Left ventricle myocardium superior (tissue), 1 donor: ENCODE results near the gene TUBB2A. TPM values are rescaled to one million over a fixed set of nuclear protein-coding genes. Genes with fewer than 3 reads are reported as not detected.
"Not testable (repeated sequence)": the region's sequence is repeated elsewhere in the genome, so short reads cannot be mapped to it uniquely, and the experiment has no call there.

Experiments used
- ATAC-seq: fragments of 200-7000 bp; cut with Tn5 transposase; one replicate; pipeline ENCODE4 v1.9.1; 2020; ENCODE audit warnings: mild to moderate bottlenecking, moderate library complexity
- DNase-seq: peaks from one replicate; pipeline ENCODE4 v3.0.0-alpha.2; 2020
- intact Hi-C: fragments of 100-400 bp; cut with micrococcal nuclease; formaldehyde crosslinking; loops from one replicate; pipeline ENCODE4 v1.11.0; 2022
- total RNA-seq: library from RNA; stranded (reverse); fragmentation: NEBNext Ultra II Directional; extraction: Animal tissue kit (Norgen Biotek cat#: 25700); gene quantifications from one replicate; pipeline ENCODE4 v1.2.1, GENCODE V29; 2021
- donor health status: DM: no; HTN: yes; CAD: no; lungs with severe emphysema.

TUBB2A gene
- total RNA-seq, 1 donor from 2014 or later: 13.6 TPM

DNA sequence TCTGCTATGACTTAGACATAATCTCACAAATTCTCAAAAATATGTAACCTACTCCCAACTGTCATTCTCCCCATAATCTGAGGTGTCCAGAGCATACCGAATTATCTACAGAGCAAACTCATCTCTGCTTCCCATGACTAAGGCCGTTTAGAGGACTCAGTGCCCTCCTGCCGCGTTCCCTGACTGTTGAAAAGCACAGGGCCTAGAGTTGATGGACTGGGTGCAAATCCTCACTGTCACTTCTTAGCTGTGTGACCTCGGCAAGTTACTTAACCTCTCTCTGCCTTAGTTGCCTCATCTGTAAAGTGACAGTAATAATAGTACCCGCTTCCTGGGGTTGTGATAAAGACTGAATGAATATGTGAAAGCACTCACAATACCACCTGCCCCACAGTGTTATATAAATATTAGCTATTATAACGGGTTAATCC is 4.7 kb upstream of the TUBB2A start:
- DNase-seq (no peak), ATAC-seq (no peak)
- intact Hi-C loops: no loop called here

DNA sequence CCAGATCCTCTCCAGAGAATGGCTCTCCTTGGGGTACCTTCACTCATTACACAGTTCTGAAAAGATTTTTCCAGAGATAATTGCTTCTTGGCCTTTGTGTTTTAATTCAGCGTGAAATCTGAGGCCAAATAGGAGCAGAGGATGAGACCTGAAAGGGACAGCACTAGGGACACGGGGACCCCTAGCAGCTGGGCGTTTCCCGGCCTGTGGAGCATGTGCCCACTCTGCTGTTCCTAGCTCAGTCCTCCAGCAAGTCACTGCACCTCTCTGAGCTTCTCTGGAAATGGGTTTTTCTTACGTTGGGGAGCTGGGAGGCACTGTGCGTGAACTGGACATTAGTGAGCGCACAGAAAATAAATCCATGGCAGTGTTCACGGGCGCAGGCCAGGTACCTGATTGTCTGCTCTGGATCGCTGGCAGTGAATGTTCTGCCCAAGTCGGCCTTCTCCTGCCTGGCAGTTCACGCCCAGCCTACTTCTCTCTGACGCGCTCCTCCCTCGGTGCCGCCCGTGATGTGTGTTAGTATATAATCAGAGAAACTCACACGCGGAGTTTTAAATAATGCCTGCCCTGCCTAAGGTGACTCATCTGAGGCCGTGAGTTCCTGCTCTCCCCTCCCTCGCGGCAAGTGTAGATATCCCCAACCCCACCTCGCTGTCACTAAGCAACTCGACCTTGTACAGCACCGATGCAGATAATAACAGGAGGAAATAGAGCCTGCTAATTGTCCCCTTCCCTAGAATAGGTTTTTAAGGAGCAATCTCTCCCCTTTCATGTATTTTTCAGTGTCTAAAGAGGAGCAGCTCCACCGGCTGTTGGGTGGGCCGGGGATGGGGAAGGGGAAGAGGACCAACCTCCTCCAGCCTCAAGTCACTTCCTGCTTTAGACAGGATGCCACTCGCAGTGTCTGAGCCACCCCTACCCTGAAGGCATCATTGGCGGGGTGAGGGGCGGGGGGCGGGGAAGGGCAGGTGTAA is 2.7 kb upstream of the TUBB2A start:
- intact Hi-C loops: no loop called here
- DNase-seq: no peak
- no peak for ATAC-seq

DNA sequence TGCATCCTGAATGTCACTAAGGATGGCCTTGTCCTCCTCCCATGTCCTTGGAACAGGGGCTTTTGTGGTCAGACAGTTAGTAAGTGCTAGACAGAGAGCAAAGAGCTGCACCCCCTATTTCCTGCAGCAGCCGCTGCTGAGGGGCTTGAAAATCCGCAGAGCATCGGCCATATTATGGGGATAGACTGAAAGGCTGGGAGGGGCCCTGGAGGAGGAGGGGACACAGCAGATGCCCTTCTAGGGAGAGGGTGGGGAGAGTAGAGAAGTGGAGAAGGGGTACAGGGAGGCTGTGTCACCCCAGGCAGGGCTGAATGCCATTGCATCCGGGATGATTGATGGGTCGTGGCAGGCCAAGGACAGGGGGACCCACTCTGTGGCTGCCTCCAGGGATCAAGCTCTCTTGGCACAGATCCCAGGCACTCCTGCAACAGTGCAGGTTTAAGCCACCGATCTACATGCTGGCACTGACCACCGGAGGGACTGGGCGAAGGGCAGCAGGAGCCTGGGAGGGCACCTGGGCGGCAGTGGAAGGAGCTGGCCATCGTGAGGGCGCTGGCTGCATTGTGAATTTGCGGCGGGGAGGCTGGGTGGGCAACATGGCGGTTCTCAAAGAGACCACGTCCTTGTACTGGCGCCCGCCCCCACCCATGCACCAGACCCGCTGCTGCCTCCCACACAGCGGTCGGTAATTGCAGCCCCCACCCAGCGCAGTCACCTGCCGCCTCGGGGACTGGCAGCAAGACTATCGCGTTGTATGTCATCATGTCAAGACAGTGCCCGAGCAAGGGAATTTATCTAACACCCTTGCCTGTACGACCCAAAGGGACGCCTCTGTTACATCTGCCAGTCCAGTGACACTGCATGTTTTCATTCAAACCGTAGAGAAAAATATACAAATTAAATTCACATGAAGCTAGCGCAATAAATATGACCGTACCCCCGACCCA is 887 bp downstream of the TUBB2A start:
- ATAC-seq, intact Hi-C loops, DNase-seq: not testable (repeated sequence)

DNA sequence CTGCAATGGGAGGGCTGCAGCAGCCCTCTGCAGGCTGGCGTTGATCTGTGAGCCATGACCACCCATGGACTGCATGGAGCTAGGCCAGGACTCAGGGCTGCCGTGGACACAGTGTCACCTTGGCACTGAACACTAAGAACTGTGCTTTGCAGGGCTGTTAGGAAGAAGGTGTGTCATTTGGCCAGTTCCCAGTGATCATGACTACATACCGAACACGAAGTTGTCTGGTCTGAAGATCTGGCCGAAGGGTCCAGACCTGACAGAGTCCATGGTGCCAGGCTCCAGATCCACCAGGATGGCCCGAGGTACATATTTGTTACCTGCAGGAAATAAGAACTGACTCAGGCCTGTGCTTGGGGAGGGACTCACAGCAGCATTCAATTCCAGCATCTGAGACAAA is 1.9 kb downstream of the TUBB2A start:
- ATAC-seq, intact Hi-C loops, DNase-seq: not testable (repeated sequence)

DNA sequence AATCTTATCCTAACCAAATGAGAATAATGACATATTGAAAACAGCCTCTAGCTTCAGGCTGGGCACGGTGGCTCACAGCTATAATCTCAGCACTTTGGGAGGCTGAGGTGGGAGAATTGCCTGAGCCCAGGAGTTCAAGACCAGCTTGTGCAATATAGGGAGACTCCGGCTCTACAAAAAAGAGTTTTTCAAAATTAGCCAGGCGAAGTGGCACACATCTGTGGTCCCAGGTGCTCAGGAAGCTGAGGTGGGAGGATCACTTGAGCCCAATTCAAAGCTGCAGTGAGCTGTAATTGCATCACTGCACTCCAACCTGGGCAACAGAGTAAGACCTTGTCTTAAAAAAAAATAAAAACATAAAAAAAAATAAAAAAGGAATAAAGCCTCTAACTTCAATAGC is 4.7 kb downstream of the TUBB2A start:
- no peak for DNase-seq
- no peak for ATAC-seq
- intact Hi-C loops: no loop called here

DNA sequence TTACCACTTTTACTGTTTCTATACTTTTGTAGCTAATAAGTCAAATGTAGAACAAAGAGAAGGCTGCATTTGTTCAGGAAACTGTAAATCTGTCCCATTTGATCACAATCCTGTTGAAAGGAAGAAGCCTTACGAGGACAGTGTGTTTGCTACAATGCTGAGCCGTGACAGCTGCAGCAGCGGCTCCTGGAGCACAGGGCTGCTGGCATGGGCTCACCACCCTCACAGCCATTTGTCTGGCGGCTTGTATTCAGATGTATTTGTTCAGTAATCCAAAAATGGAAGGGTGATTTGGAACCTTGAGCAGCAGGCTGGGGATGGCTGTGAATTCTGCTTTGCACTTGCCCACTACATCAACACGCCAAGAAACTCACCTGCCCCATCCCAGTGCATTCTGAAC is 5.7 kb downstream of the TUBB2A start:
- no peak for DNase-seq
- ATAC-seq: no peak
- intact Hi-C loops: no loop called here

DNA sequence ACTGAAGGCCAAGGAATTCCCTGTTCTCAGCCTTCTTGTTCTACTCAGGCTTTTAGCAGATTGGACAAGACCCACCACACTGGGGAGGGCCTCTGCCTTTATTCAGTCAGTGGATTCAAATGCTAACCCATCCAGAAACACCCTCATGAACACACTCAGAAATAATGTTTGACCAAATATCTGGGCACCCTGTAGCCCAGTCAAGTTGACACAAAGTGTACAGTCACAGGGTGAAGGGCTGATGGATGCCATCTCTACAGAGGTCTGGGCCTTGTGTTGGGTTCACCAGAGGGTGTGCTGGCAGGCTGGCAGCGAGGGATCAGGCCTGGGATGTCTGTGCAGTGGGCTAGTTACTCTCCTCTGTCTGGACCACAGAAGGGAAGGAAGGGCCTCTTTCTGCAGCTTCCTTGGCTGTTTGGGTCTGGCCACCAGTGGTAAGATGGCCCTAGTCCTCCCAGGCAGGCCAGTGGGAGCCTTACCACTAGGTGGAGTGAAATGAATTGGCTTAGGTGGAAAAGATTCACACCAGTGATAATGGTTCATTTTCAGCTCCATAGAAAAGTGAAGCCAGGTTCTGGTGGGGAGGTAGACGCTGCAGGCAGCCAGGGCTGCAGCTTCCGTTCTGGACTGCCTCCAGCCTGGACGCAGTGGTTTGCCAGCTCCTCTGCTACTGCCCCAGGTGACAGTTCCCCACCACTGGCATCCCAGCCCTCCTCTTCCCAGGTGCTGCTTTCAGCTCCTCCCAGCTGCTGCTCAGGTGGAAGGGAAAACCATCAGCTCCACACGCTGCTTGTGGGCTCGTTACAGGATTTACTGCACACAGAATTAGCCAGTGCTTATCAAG is 9.2 kb downstream of the TUBB2A start:
- ATAC-seq (no peak), DNase-seq (no peak)
- intact Hi-C loops: no loop called here

DNA sequence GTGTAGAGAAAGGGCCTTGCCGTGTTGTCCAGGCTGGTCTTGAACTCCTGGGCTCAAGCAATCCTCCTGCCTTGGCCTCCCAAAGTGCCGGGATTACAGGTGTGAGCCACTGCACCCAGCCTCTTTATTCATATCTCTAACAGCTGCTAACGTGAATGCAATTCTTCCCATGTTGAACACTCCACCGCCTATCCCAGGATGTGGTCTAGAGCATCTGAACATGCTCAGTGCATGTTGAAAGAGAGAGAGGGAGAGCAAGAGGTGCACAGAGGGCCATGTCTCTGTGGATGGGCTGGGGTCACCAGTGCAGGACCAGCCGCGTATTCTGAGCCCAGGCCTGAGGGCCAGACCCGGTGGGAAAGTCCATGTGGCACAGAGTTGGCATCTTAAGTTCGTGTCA is 12.8 kb downstream of the TUBB2A start:
- intact Hi-C loops: no loop called here
- no peak for ATAC-seq
- no peak for DNase-seq

DNA sequence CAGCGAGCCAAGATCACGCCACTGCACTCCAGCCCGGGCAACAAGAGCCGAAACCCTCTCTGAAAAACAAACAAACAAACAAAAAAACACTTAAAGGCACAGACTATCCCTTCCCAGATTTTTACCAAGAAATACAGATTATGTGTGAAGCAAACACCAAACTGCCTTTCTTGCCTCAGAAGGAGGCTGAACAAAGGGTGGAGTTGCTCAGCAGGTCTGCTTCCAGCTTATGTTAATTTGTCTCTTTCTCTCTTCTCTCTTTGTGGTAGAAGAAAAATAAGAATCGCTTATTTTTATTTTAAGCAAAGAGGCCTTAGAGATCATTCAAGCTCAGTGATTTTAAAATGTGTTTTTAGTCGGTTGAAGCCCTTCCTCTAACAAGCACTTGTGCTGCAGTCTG is 14.2 kb downstream of the TUBB2A start:
- intact Hi-C loops: no loop called here
- no peak for ATAC-seq
- no peak for DNase-seq

DNA sequence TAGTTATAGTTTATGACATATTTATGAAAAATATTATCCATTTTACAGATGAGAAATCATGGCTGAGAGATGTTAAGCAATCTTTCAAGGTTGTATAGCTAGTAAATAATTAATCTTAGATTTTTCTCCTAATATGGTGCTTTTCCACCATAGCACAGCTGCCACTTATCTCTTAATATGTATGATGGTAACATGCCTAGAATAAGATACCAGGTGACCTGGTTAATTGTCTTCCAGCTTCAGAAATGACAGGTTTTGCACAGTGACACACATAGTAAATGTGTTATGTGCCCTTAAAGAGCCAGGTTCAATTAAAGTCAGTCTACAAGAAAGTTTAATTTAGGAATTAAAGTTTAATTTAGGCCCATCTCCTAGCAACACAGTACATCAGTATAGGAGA is 14.8 kb downstream of the TUBB2A start:
- ATAC-seq: no peak
- intact Hi-C loops: no loop called here

DNA sequence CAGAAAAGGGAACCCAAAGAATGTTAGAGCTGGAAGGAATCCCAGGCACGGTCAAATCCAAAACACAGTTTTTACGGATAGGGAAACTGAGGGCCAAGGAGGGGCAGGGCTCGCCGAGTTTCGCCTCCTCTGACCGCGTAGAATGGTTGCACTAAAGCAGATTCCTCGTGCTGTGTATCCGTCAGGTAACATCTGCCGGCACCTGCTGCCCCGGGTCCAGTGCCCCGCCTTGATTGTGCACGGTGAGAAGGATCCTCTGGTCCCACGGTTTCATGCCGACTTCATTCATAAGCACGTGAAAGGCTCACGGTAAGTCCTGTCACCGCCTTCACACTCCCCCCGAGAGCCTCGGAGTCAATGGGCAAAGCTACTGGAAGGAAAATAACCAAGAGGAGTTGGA is 17.1 kb downstream of the TUBB2A start:
- intact Hi-C loops: no loop called here
- DNase-seq (no peak), ATAC-seq (no peak)

More for the DNA sequence above, 14.8 kb downstream of the TUBB2A start:
- no peak for DNase-seq

DNA sequence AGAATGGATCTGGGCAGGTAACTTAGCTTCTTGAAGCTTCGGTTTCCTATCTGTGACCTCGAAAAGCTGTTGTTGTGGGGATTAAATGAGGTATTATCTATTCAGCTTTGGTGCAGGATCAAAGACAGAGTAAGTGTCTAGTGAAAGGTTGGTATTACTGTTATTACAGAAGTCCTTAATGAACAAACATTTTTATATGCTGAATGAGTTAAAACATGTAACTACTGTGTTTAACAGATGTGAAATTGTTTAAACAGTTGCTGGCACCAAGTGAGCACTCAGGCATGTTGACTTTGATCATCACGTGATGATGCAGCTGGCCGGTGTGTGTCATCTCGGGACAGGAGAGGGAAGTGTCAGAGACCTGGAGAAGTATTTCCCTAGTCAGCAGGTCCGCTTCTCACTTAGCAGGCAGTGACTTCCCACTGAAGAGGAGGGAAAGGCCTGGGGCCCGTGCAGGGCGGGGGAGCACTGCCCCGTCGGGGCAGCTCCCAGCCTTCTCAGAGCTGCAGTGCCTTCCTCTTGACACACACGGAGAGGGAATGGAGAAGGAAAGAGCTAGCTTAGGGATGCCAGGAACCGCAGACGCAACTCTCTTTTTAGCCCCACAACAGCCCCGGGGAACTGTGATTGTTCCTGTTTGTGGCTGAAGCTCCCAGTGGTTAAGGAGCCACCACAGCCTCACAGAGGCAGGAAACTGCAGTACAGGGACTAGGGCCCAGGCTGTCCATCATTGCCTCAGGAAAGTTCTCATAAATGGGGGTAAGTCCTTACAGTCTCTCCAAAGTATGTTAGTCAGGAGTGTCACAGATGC is 18.0 kb downstream of the TUBB2A start:
- intact Hi-C loops: no loop called here
- ATAC-seq: peak; percentile 89
- DNase-seq: peak; percentile 60

DNA sequence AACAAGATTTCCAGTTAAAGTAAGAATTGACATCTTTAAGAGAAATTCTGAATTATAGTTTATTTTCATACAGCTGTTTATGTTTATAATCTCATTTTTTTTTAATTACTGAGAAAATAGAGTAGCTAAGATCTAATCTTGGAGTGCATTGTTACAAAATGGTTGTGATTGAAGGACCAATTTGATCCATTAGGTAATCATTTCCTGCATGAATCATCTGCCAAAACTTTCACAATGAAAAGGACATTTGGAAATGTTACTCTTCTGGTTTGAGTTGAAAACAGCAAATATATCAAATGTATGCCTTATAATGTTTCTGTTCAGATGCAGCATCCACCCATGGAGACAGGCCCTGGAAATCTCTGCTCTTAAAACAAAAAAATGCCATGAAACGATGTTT is 19.0 kb downstream of the TUBB2A start:
- no peak for ATAC-seq
- no peak for DNase-seq
- intact Hi-C loops: no loop called here

DNA sequence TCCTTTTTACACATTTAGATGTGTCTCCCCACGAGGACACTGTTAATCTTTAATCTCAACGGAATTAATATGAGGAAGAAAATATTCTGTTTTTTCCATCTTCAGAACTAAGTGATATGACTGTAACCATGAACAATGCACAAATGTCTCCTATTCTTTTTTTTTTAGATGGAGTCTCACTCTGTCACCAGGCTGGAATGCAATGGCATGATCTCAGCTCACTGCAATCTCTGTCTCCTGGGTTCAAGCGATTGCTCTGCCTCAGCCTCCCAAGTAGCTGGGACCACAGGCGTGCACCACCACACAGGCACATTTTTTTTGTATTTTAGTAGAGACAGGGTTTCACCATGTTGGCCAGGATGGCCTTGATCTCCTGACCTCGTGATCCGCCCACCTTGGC is 19.5 kb downstream of the TUBB2A start:
- ATAC-seq, DNase-seq, intact Hi-C loops: not testable (repeated sequence)

DNA sequence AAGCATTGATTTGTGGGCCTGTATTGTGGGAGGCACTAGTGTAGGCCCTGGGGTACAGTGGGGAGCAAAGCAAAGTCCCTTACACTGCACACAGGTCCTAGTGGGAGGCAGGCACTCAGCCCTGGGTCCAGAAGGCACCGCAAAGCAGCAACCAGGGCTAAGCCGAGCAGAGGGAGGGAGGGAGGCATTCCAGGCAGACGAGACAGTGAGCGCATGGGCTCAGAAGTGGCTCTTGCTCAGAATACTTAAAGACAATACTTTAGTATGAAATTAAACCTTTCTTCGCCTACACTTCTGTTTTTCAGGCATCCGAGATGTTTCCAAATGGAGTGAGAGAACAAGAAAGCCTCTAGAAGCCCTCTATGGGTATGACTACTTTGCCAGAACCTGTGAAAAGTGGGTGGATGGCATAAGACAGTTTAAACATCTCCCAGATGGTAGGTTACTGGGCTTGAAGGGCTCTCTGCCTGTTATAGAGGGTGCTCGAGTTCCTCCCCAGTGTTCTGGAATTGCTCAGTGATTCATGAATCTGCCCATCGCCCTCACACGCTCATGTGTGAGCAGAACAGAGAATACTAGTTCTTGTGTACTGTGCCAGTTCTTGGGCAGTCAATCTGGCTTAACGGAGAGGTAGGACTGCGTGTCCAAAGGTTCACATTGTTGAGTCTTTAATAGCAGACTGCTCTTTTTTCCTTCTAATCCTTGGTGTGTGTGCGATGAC is 20.1 kb downstream of the TUBB2A start:
- no peak for DNase-seq
- intact Hi-C loops: no loop called here
- no peak for ATAC-seq

DNA sequence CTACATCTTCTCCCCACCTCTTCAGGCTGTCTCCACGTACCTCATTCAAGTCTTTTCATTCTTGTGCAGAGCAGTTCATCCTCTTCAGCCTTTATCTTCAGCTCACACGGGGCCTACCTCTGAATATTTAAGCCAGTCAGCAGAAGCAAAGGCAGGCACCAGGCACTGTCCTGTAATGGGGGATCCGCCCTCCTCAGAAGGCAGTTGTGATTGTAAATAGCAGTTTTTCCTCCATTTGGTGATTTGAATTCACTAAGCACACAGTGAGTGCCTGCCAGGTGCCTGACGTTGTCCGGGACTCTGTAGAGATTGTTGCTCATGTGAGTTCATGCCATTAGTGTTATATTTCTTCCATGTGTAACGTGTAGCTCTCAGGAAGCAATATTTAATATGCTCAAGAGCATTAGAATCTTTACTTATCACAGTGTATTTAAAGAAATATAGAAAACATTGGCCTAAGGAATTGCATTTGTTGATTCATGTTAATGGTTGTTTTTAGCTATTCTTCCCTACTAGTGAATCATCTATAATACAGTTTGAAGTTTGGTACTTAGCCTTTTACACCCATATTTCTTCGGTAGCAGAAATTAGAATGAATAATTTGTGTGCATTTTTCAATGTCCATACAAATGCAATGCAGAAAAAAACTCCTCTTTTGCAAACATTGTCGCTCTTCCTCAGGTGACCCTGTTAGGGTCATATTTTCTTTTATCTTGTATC is 20.9 kb downstream of the TUBB2A start:
- no peak for DNase-seq
- intact Hi-C loops: no loop called here
- no peak for ATAC-seq
